Tibial nerve (tissue), 4 donors: ENCODE data around the gene APBA3. TPM values are rescaled to one million over a fixed set of nuclear protein-coding genes. Genes with fewer than 3 reads are reported as not detected.

Source experiments
- DNase-seq, 2 donors: peaks; one replicate each; pipeline ENCODE4 v3.0.0-alpha.2; 2019; ENCODE audit warnings: low spot score in 2 of 2
- H3K27ac ChIP-seq, 4 donors: fragments of 200-600 bp; sonication (generic) in 3 of 4; one replicate each; pipeline ENCODE4 v1.5.1; 2017 to 2019; ENCODE audit warnings: mild to moderate bottlenecking in 1 of 4
- H3K27me3 ChIP-seq, 2 donors: fragments of 200-600 bp; sonication (generic) in 1 of 2; one replicate each; pipeline versions ENCODE4 v1.5.1 to v1.6.0; 2017 to 2019
- H3K36me3 ChIP-seq, 3 donors: fragments of 200-600 bp; sonication (generic); one replicate each; pipeline ENCODE4 v1.5.1; 2018 to 2019
- H3K4me1 ChIP-seq, 4 donors: fragments of 200-600 bp; sonication (generic) in 3 of 4; one replicate each; pipeline ENCODE4 v1.5.1; 2017 to 2019
- H3K4me3 ChIP-seq, 4 donors: fragments of 200-600 bp; sonication (generic) in 3 of 4; one replicate each; pipeline ENCODE4 v1.5.1; 2017 to 2019; ENCODE audit warnings: mild to moderate bottlenecking in 1 of 4, moderate library complexity in 1 of 4
- H3K9me3 ChIP-seq, 4 donors: fragments of 200-600 bp; sonication (generic) in 3 of 4; one replicate each; pipeline ENCODE4 v1.5.1; 2017 to 2019
- EP300 ChIP-seq, 2 donors: sonication (generic); formaldehyde crosslinking; IDR thresholded peaks; one replicate each; pipeline ENCODE4 v1.6.1; 2017; ENCODE audit warnings: antibody characterized with exemption in 2 of 2, mild to moderate bottlenecking in 1 of 2
- POLR2A ChIP-seq, 2 donors: fragments of 450-650 bp; IDR thresholded peaks; one replicate each; pipeline ENCODE4 v1.6.1; 2017; ENCODE audit warnings: antibody characterized with exemption in 2 of 2, mild to moderate bottlenecking in 2 of 2, moderate library complexity in 2 of 2
- WGBS, 2 donors: methylation state at CpG; one replicate each; pipeline ENCODE4 v1.1.5; 2018; 5-methylcytosine and 5-hydroxymethylcytosine counted together
- total RNA-seq, 4 donors: library from RNA; depleted of rRNA; stranded (reverse); fragments of >200 nt; gene quantifications; one replicate each; pipeline ENCODE4 v1.1.0, GENCODE V29; 2016
- TF ChIP-seq, protein P1 (sequence below), 5 experiments: fragments of 200-600 bp in 3 of 5; fragments of 450-650 bp in 2 of 5; sonication (generic) in 3 of 5; IDR thresholded peaks; one replicate each; pipeline ENCODE4 v1.5.1; 2016 to 2019; ENCODE audit warnings: antibody characterized with exemption in 5 of 5, mild to moderate bottlenecking in 3 of 5, moderate library complexity in 2 of 5

Gene APBA3
- total RNA-seq, 4 donors from 2014 or later = 21.6 to 51.0 (median 34.7) TPM

DNA sequence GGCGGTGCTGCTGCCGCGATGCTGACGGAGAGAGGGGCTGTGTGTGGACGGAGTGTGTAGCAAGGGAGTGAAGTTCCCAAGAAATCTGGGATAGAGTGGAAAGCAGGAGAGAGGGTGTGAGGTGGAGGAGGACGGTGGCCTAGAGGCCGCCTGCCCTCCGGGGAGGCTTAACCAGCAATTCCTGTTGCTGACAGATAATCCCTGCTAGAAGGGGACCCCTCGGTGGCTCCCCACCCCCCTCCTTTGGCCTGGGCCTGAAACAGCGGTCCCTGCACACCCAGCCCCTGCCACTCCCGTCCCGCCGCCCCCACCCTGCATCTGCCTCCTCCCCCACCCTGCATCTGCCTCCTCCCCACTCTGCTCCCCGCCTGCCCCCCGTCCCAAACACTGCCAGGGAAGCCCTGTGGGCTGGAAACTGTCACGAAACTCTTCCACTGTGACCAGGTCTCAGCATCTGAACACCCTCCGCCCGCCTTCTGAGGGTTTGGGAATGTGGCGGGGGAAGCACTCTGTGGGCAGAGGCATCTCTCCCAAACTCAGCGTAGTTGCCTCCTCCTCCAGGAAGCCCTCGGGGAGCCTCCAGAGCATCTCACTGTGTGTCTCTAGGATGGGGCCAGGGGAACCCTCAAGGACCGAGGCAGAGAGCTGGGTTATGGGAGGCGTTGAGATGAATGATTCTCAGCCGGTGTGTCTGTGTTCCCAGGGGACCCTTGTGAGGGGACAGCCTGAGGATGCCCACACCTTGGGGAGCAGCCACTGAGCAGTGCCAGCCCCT, 41.8 kb upstream of the APBA3 start:
- 74 to 76% methylated on average over 20 to 21 of the region's 24 CpGs for WGBS, 2 donors
- no peak overlapping the region for H3K27ac ChIP-seq
- H3K36me3 ChIP-seq = no peaks in the 10 kb centered on the region
- H3K27me3 ChIP-seq = peaks cover 0 to 74% of the 10 kb centered on the region in 2 donors
- H3K4me3 ChIP-seq = no peak overlapping the region
- DNase-seq = no peak
- peaks cover 0 to 13% (median 3%) of the 10 kb centered on the region in 4 donors for H3K4me1 ChIP-seq
- TF ChIP-seq, protein P1, sequence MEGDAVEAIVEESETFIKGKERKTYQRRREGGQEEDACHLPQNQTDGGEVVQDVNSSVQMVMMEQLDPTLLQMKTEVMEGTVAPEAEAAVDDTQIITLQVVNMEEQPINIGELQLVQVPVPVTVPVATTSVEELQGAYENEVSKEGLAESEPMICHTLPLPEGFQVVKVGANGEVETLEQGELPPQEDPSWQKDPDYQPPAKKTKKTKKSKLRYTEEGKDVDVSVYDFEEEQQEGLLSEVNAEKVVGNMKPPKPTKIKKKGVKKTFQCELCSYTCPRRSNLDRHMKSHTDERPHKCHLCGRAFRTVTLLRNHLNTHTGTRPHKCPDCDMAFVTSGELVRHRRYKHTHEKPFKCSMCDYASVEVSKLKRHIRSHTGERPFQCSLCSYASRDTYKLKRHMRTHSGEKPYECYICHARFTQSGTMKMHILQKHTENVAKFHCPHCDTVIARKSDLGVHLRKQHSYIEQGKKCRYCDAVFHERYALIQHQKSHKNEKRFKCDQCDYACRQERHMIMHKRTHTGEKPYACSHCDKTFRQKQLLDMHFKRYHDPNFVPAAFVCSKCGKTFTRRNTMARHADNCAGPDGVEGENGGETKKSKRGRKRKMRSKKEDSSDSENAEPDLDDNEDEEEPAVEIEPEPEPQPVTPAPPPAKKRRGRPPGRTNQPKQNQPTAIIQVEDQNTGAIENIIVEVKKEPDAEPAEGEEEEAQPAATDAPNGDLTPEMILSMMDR (IDR thresholded peaks at IDR 0.05) = no peak
- TF ChIP-seq POLR2A (IDR thresholded peaks at IDR 0.05) (no peak), EP300 (IDR thresholded peaks at IDR 0.05) (no peak)
- H3K9me3 ChIP-seq = no peaks in the 10 kb centered on the region

DNA sequence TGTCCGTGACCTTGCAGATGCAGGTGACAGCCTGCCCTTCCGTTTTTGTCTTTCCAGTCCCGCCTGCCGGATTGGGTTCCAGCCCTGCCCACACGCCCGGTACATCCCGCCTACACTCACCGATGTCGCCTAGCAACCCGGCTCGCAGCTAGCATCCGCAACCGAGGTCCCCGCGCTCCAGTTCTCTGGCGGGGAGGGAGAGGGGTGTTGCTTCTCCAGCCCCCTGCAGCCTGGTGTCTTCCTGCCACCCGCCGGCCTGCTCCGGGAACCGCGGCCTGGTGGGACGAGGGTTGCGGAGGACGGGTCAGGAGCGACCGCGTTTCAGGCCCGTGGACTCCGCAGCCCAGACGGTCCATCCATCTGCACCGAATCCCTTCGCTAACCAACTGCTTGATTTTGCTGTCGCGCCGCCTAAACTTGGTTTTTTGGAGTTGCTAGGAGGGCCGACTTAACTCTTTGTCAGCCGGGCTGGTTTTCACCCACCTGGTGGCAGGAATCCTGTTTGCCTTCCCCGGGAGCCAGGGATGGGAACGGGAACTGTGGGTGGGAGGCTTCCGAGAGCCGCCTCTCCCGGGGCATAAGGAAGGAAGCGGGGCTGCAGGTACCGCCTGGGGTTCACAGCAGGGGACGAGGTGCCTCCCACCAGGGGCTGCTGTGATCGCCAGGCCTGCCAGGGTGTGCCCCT, 40.1 kb upstream of the APBA3 start:
- H3K27ac ChIP-seq = no peak overlapping the region

DNA sequence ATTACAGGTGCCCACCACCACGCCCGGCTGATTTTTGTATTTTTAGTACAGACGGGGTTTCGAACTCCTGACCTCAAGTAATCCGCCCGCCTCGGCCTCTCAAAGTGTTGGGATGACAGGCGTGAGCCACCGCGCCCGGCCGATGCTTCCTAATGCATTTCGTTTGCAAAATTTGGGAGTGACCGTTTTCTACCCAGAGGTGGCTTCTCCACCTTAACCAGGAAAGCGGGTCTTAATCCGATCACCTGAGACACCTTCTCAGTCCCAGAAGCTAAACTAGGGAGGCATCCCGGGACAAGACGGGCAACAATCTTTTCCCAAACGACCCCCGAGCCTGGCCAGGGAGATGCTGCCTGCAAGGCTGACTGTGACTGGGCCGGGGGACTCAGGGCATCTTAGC, 39.5 kb upstream of the APBA3 start:
- Histone ChIP-seq H3K4me3 (no peak overlapping the region), H3K27me3 (peaks cover 0 to 73% of the 10 kb centered on the region in 2 donors)
- 38 to 45% methylated on average over 17 to 21 of the region's 21 CpGs for WGBS, 2 donors

More for the DNA sequence above, 40.1 kb upstream of the APBA3 start:
- no peak for DNase-seq
- H3K9me3 ChIP-seq = peaks cover 0 to 10% (median under 1%) of the 10 kb centered on the region in 4 donors
- H3K27me3 ChIP-seq = peaks cover 0 to 74% of the 10 kb centered on the region in 2 donors
- whole genome bisulfite sequencing, 2 donors = 1 to 5% methylated on average over 33 to 34 of the region's 46 CpGs
- no peaks in the 10 kb centered on the region for H3K36me3 ChIP-seq
- no peak for TF ChIP-seq POLR2A (IDR thresholded peaks at IDR 0.05)
- TF ChIP-seq, protein P1 (IDR thresholded peaks at IDR 0.05) = no peak
- no peak for TF ChIP-seq EP300 (IDR thresholded peaks at IDR 0.05)
- H3K4me1 ChIP-seq = peaks cover 0 to 13% (median 3%) of the 10 kb centered on the region in 4 donors
- H3K4me3 ChIP-seq = no peak overlapping the region

DNA sequence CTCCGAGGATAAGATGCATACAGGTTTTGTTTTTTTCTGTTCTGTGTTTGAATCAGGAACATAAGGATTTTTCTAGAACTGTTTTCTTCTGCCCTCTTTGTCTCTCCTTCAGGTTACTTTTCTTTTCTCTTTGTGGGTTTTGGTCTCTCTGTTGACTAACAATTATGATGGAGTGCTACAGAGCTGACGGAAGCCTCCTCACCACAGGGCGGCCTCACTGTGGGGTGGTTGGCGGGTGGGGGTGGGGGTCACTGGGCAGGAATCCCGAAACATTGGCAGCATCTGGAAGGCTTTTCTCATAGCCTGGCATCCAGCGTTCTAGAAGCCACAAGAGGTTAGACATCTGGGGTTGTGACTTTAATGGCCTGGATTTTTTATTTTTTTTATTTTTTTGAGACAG, 36.6 kb upstream of the APBA3 start:
- no peaks in the 10 kb centered on the region for H3K36me3 ChIP-seq
- peaks cover 0 to 13% (median 3%) of the 10 kb centered on the region in 4 donors for H3K4me1 ChIP-seq
- TF ChIP-seq, protein P1 (IDR thresholded peaks at IDR 0.05) = no peak
- TF ChIP-seq POLR2A (IDR thresholded peaks at IDR 0.05) (no peak), EP300 (IDR thresholded peaks at IDR 0.05) (no peak)
- no peak for DNase-seq
- WGBS, 2 donors = 43 to 55% methylated on average over 6 of the region's 6 CpGs
- peaks cover 0 to 22% (median 4%) of the 10 kb centered on the region in 4 donors for H3K9me3 ChIP-seq
- H3K4me3 ChIP-seq = no peak overlapping the region
- H3K27me3 ChIP-seq = peaks cover 0 to 47% of the 10 kb centered on the region in 2 donors
- H3K27ac ChIP-seq = no peak overlapping the region

More for the DNA sequence above, 39.5 kb upstream of the APBA3 start:
- H3K9me3 ChIP-seq = peaks cover 0 to 16% (median 4%) of the 10 kb centered on the region in 4 donors
- peaks cover 0 to 13% (median 3%) of the 10 kb centered on the region in 4 donors for H3K4me1 ChIP-seq
- no peak for DNase-seq
- H3K36me3 ChIP-seq = no peaks in the 10 kb centered on the region
- TF ChIP-seq, protein P1 (IDR thresholded peaks at IDR 0.05) = no peak
- TF ChIP-seq EP300 (IDR thresholded peaks at IDR 0.05) (no peak), POLR2A (IDR thresholded peaks at IDR 0.05) (no peak)
- no peak overlapping the region for H3K27ac ChIP-seq

DNA sequence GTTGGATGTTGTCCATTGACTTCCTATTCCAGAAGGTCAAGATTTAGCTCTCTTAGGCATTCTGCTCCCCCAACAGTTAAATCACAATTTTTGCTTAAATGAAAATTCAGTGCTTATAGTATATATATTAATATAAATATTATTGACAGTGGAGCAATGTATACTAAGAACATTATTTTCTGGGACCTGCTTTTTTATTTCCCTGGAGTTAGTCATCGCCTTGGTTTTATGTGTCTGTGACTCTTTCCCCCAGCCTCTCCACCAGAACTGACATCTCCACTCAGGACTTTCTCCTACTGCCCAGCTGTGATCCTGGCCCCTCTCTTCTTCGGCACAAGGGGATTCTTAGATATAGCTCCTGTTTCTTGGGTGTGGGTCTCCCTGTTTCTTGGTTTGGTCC, 34.9 kb upstream of the APBA3 start:
- Histone ChIP-seq H3K9me3 (peaks cover 0 to 26% (median 4%) of the 10 kb centered on the region in 4 donors), H3K27ac (no peak overlapping the region), H3K36me3 (no peaks in the 10 kb centered on the region), H3K27me3 (peaks cover 0 to 29% of the 10 kb centered on the region in 2 donors), H3K4me1 (peaks cover 0 to 5% (median under 1%) of the 10 kb centered on the region in 4 donors), H3K4me3 (no peak overlapping the region)
- TF ChIP-seq EP300 (IDR thresholded peaks at IDR 0.05) = no peak
- TF ChIP-seq, protein P1 (IDR thresholded peaks at IDR 0.05) = no peak
- DNase-seq = no peak
- 85 to 94% methylated on average over 2 of the region's 2 CpGs for WGBS, 2 donors
